HepG2 (cell line): Measurements from ENCODE around the gene SH3GLB2. TPM values are rescaled to one million over a fixed set of nuclear protein-coding genes. Genes with fewer than 3 reads are reported as not detected.

Experiments
- ATAC-seq: fragments of 200-7000 bp; cut with Tn5 transposase; 3 replicates; pipeline ENCODE4 v1.9.1; 2020; ENCODE audit warnings: mild to moderate bottlenecking, moderate library complexity
- BruUV-seq: library from RNA; stranded (reverse); fragments of 400-500 nt; replicated peaks from 2 replicates; lab custom pipeline; 2021; lab: Mats Ljungman, UMichigan
- CTCF ChIA-PET: fragments of 300-600 bp; formaldehyde crosslinking; extraction: SDS; loops from one replicate; lab custom pipeline; 2021; ENCODE audit warnings: low total read pairs, inconsistent platforms, low intra/inter-chr PET ratio; lab: Yijun Ruan, JAX
- POLR2A ChIA-PET: fragments of 350-600 bp; sonication (Branson Sonifier 250); formaldehyde crosslinking; loops from one replicate; lab custom pipeline; 2020; ENCODE audit warnings: antibody characterized with exemption, inconsistent platforms; lab: Yijun Ruan, JAX
- DNase-seq: peaks from one replicate; pipeline ENCODE4 v3.0.0-alpha.2; 2015; ENCODE audit warnings: low spot score
- FAIRE-seq: peaks from 3 replicates; lab custom pipeline; 2011; peaks lifted over from hg19 to GRCh38; lab: Jason Lieb, UNC
- H2AFZ ChIP-seq: one replicate; pipeline ENCODE4 v1.6.1; 2011; ENCODE audit warnings: low read length, inconsistent platforms
- H3K27ac ChIP-seq: fragments of 300-600 bp; 3 replicates; pipeline ENCODE4 v1.8.0; 2011; ENCODE audit warnings: mixed run types, mild to moderate bottlenecking, mixed read lengths, low read length, inconsistent platforms; ENCODE audit not compliant: insufficient read depth; ENCODE audit errors: extremely low read length
- H3K27me3 ChIP-seq, 2 experiments: fragments of 200-600 bp in 1 of 2; 2 replicates in 1 of 2; 3 replicates in 1 of 2; pipeline versions ENCODE4 v1.6.0 to v1.8.0; 2011; ENCODE audit warnings: low read length in 2 of 2, mild to moderate bottlenecking in 2 of 2, moderate library complexity in 2 of 2, inconsistent platforms in 1 of 2; ENCODE audit not compliant: insufficient read depth in 2 of 2, control insufficient read depth in 1 of 2
- H3K36me3 ChIP-seq, 2 experiments: fragments of 200-600 bp in 1 of 2; replicated peaks in 1 of 2; 2 replicates in 1 of 2; 3 replicates in 1 of 2; pipeline versions ENCODE4 v1.5.1 to v1.8.0; 2011; ENCODE audit warnings: low read length in 2 of 2, inconsistent platforms in 1 of 2; ENCODE audit not compliant: insufficient read depth in 2 of 2, control insufficient read depth in 1 of 2
- H3K4me1 ChIP-seq: 2 replicates; pipeline ENCODE4 v1.5.1; 2012; ENCODE audit warnings: low read length, inconsistent platforms; ENCODE audit not compliant: insufficient read depth
- H3K4me2 ChIP-seq: 2 replicates; pipeline ENCODE4 v1.6.0; 2011; ENCODE audit warnings: low read depth, low read length, inconsistent platforms
- H3K4me3 ChIP-seq, 3 experiments: fragments of 200-600 bp in 1 of 3; sonication (generic), shearing (Covaris generic) in 1 of 3; replicated peaks in 1 of 3; 2 replicates each; pipeline ENCODE4 v1.5.1; 2011 to 2016; ENCODE audit warnings: low read length in 3 of 3, inconsistent platforms in 2 of 3, low read depth in 2 of 3, mild to moderate bottlenecking in 2 of 3, control low read depth in 1 of 3, mixed read lengths in 1 of 3; ENCODE audit not compliant: insufficient read depth in 1 of 3
- H3K79me2 ChIP-seq: one replicate; pipeline ENCODE4 v1.6.1; 2011; ENCODE audit warnings: low read length, inconsistent platforms; ENCODE audit not compliant: insufficient read depth
- H3K9ac ChIP-seq: 2 replicates; pipeline ENCODE4 v1.6.0; 2011; ENCODE audit warnings: mild to moderate bottlenecking, low read depth, low read length, inconsistent platforms; ENCODE audit not compliant: insufficient read depth
- H3K9me3 ChIP-seq: 2 replicates; pipeline ENCODE4 v1.5.1; 2012; ENCODE audit warnings: mild to moderate bottlenecking, low read length
- H4K20me1 ChIP-seq: 2 replicates; pipeline ENCODE4 v1.6.0; 2011; ENCODE audit warnings: inconsistent platforms, mild to moderate bottlenecking, low read length, moderate library complexity; ENCODE audit not compliant: insufficient read depth
- E2F5 ChIP-seq: sonication (generic); formaldehyde crosslinking; conservative IDR thresholded peaks from 2 replicates; pipeline ENCODE4 v1.4.0; 2020; ENCODE audit warnings: missing genetic modification reagents
- GLI4 ChIP-seq: sonication (generic); formaldehyde crosslinking; IDR thresholded peaks from 2 replicates; pipeline ENCODE4 v1.5.1; 2020; ENCODE audit warnings: missing genetic modification reagents, mild to moderate bottlenecking, moderate library complexity, borderline replicate concordance
- HMGXB4 ChIP-seq, 2 experiments: sonication (generic) in 1 of 2; formaldehyde crosslinking in 1 of 2; IDR thresholded peaks; 2 replicates each; pipeline versions ENCODE4 v1.4.0 to v1.6.1; 2018 to 2020; ENCODE audit warnings: missing genetic modification reagents in 2 of 2, borderline replicate concordance in 1 of 2, low read depth in 1 of 2, mild to moderate bottlenecking in 1 of 2, missing biosample characterization in 1 of 2
- KIAA2018 ChIP-seq: sonication (generic); formaldehyde crosslinking; IDR thresholded peaks from 2 replicates; pipeline ENCODE4 v1.5.0; 2020; ENCODE audit warnings: mild to moderate bottlenecking, missing genetic modification reagents, borderline replicate concordance
- NCOA1 ChIP-seq: sonication (generic); formaldehyde crosslinking; IDR thresholded peaks from 2 replicates; pipeline ENCODE4 v1.9.0; 2021; ENCODE audit warnings: missing genetic modification reagents
- POGK ChIP-seq: sonication (generic); formaldehyde crosslinking; conservative IDR thresholded peaks from 2 replicates; pipeline ENCODE4 v1.8.0; 2022; ENCODE audit warnings: mild to moderate bottlenecking, moderate library complexity, missing genetic modification reagents
- ZNF367 ChIP-seq: sonication (generic); formaldehyde crosslinking; IDR thresholded peaks from 2 replicates; pipeline ENCODE4 v1.4.0; 2020; ENCODE audit warnings: missing genetic modification reagents, borderline replicate concordance
- ZNF441 ChIP-seq: sonication (generic); formaldehyde crosslinking; IDR thresholded peaks from 2 replicates; pipeline ENCODE4 v1.7.0; 2021; ENCODE audit warnings: missing genetic modification reagents, borderline replicate concordance
- ZNF589 ChIP-seq: sonication (generic); formaldehyde crosslinking; conservative IDR thresholded peaks from 2 replicates; pipeline ENCODE4 v1.8.0; 2022; ENCODE audit warnings: mild to moderate bottlenecking, moderate library complexity, missing genetic modification reagents
- ZNF660 ChIP-seq: sonication (generic); formaldehyde crosslinking; IDR thresholded peaks from 2 replicates; pipeline ENCODE4 v1.5.1; 2020; ENCODE audit warnings: mild to moderate bottlenecking, low read depth, missing genetic modification reagents, borderline replicate concordance
- ZSCAN21 ChIP-seq: sonication (generic); formaldehyde crosslinking; IDR thresholded peaks from 2 replicates; pipeline ENCODE4 v1.8.0; 2022; ENCODE audit warnings: mild to moderate bottlenecking, missing genetic modification reagents, moderate library complexity, borderline replicate concordance
- WGBS: methylation state at CpG from one replicate; pipeline ENCODE4 v1.1.6; 2017; ENCODE audit warnings: low lambda C conversion rate; 5-methylcytosine and 5-hydroxymethylcytosine counted together
- in situ Hi-C: cut with HindIII; loops from 2 replicates; pipeline ENCODE4 v1.10.0; 2017; ENCODE audit warnings: low pct_unique_long_range_greater_than_20kb; ENCODE audit not compliant: extremely low pct_ligation_motif_present
- intact Hi-C: fragments of 100-400 bp; cut with micrococcal nuclease; formaldehyde crosslinking; loops from one replicate; pipeline ENCODE4 v1.10.0; 2022; ENCODE audit not compliant: unreplicated experiment
- polyA plus RNA-seq, 8 experiments: library from polyadenylated mRNA; depleted of rRNA in 3 of 8; stranded (reverse) in 7 of 8; unstranded in 1 of 8; fragments of >200 nt; fragmentation: Illumina TruSeq in 4 of 8; extraction: Trizol in 4 of 8; gene quantifications; 2 replicates each; pipeline versions ENCODE4 v1.2.1 to v1.2.3, GENCODE V29; 2011 to 2016; ENCODE audit warnings: low read depth in 4 of 8, missing spikeins in 1 of 8, mixed read lengths in 1 of 8; ENCODE audit not compliant: insufficient read depth in 1 of 8
- total RNA-seq, 5 experiments: library from RNA; depleted of rRNA; stranded (reverse); fragments of >200 nt; fragmentation: Illumina TruSeq; extraction: Trizol; gene quantifications; 2 replicates each; pipeline ENCODE4 v1.2.3, GENCODE V29; 2016; ENCODE audit warnings: low read depth in 1 of 5

The SH3GLB2 gene
- total and polyA plus RNA-seq, 2 of the 13 experiments (the other 11 are each of a cell fraction or from before 2014, with no cell fraction given): 24.0 to 40.6 TPM

GRCh38 chr9:129077236-129077635 lies 49.1 kb upstream of the SH3GLB2 start:
- Histone ChIP-seq H3K9ac (no peak overlapping the region), H3K9me3 (no peaks in the 10 kb centered on the region), H2AFZ (no peak overlapping the region), H3K27ac (peak overlapping the region; percentile 13), H3K4me1 (peaks cover 66% of the 10 kb centered on the region), H3K36me3 (no peaks in the 10 kb centered on the region), H3K27me3 (no peaks in the 10 kb centered on the region), H4K20me1 (no peaks in the 10 kb centered on the region), H3K79me2 (peaks cover 21% of the 10 kb centered on the region), H3K4me2 (no peak overlapping the region), H3K4me3 (no peak overlapping the region)
- POLR2A ChIA-PET: interaction anchor here (1.3 kb wide), 1 partner anchor 33 kb away, joined by 5 read pairs; the partner anchor contains the start of genes CRAT and PTPA
- in situ Hi-C loops (no loop called here), intact Hi-C loops (no loop called here)
- no peak for ATAC-seq
- CTCF ChIA-PET: no interaction called here
- WGBS: 94% methylated on average over 10 of the region's 10 CpGs
- no peak for FAIRE-seq
- no peak for DNase-seq
- no TSS peak for BruUV-seq
- TF ChIP-seq ZNF367 (CRISPR knock-in tag): no peak
- no peak for TF ChIP-seq ZNF589 (CRISPR knock-in tag)
- no peak for TF ChIP-seq ZSCAN21 (CRISPR knock-in tag)
- no peak for TF ChIP-seq KIAA2018 (CRISPR knock-in tag)
- no peak for TF ChIP-seq E2F5 (CRISPR knock-in tag)
- TF ChIP-seq HMGXB4 (CRISPR knock-in tag; IDR thresholded peaks at IDR 0.05; ENCODE audit: borderline replicate concordance in 1 of 2, low read depth in 1 of 2): no peak
- no peak for TF ChIP-seq GLI4 (CRISPR knock-in tag)
- TF ChIP-seq ZNF660 (CRISPR knock-in tag): no peak
- TF ChIP-seq ZNF441 (CRISPR knock-in tag): no peak
- TF ChIP-seq POGK (CRISPR knock-in tag): no peak
- no peak for TF ChIP-seq NCOA1 (CRISPR knock-in tag)
